ENCODE results near the gene MND1.

The MND1 gene

DNA sequence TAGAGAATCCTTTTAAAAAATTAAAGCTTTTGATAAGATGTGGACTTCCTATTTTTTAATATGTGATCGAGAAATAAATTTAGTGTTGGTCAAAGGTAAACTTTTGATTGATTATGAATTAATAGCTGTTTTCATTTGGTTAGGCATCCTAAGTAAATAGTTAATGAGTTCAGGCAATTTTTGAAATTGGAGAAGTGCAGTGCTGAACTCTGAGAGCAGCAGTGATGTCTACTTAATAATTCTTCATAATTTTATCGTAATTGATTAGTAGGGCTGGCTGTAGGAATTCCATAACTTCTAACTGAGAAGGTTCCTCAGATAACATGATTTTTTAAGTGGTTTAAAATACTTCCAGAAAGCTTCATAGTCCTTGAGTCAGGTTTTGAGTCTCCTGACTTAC, 1.5 kb downstream of the MND1 start:
- no peak for DNase-seq (ENCODE audit: low read depth, low spot score)

DNA sequence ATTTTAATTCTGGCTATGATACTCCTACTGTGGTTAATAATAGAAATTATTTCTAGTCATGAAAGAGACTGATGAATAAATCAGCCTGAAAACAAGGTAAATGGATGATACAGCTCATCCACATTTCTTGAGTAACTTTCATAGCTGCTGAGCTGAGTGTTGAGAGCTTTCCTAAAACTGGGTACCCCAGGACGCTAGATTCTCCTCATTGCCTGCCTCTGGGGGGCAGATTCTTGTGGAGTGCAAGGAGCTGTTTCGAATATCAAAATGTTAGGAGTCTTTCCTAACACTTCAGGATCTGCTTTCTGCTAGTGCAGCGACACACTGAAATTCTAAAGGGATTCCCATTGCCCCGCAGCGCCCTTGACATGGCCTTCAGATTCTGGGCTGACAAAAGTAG, 2.1 kb downstream of the MND1 start:
- DNase-seq (ENCODE audit: low read depth, low spot score), result no peak

DNA sequence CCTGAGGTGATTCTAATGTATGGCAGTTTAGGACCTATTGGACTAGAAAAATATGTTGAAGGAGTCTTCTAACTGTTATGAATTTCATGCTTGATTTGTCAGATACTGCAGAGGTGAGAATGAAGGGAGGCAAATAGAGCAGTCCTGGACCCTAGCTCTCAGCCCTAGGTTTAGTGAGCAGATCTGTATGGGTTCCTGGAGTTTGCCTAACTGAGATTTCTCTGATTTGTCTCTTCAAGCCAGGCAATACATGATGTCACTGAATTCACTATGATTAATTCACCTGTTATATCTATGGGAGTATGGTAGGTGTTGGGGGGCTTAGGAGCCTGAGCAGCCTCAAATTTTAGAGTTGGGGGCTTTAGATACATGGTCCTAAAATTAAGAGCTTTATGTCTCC, 2.6 kb downstream of the MND1 start:
- no peak for DNase-seq (ENCODE audit: low read depth, low spot score)

DNA sequence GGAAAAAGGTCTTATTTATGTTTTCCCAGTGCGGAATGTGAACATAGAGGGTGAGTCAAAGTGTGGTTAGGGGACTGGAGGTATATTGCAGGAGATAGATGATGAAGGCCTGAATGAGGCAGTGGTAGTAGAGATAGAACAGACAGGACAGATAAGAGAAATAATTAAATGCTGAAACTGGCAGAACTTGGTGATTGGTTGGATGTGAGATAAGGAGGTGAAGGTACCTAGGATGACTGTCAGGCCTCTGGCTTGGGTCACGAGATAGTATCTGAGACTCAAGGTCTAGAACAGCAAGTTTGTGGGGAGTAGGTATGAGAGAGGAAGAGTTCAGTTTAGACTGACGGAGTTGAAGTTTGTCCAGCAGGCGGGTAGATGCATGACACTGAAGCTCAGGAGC, 3.5 kb downstream of the MND1 start:
- no peak for DNase-seq (ENCODE audit: low read depth, low spot score)

DNA sequence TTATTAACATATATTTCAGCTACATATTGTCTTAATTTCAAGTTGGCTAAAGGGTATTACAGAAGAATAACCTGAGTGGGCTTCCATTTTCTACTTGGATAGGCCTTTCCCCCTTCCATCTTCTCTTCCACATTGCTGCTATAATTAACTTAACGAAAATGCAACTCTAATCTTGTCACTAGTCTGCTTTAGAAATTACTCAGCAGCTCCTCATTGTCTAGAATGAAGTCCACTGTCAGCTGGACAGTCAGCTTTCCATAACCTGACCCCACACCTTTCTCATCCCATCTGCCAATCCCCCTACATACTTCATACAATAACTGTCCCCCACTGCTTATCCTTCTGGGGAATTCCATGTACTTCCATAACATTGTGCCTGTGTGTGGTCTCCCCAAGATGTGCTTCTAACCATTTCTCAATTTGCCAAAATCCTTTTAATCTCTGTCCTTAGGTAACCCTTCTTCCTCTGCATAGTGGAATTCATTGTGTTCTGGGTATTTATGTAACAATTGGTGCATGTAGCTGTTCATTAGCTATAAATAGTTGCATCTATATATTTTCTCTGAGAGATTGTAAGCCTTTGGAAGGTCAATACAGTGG, 4.8 kb downstream of the MND1 start:
- DNase-seq (ENCODE audit: low read depth, low spot score), result no peak

DNA sequence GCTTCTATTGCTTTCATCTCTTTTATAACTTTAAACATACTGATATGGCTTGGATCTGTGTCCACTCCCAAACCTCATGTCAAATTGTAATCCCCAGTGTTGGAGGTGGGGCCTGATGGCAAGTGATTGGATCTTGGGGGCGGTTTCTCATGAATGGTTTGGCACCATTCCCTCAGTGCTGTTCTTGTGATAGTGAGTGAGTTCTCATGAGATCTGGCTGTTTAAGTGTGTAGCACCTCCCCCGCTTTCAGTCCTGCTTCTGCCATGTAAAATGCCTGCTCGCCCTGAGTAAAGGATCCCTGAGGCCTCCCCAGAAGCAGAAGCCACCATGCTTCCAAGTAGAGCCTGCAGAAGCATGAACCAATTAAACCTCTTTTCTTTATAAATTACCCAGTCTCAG, 17.7 kb downstream of the MND1 start:
- no peak for DNase-seq (ENCODE audit: low read depth, low spot score)

DNA sequence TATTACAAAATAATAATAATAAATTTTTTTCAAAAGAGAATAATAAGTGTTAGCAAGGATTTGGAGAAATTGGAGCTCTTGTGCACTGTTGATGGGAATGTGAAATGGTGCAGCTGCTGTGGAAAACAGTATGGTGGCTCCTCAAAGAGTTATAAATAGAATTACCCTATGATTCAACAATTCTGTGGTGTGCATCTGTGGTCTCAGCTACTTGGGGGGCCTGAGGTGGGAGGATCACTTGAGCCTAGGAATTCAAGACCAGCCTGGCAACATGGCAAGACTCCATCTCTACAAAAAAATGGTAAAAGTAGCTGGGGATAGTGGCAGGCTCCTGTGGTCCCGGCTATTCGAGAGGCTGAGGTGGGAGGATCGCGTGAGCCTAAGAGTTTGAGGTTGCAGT, 19.6 kb downstream of the MND1 start:
- DNase-seq (ENCODE audit: low read depth, low spot score), result no peak

DNA sequence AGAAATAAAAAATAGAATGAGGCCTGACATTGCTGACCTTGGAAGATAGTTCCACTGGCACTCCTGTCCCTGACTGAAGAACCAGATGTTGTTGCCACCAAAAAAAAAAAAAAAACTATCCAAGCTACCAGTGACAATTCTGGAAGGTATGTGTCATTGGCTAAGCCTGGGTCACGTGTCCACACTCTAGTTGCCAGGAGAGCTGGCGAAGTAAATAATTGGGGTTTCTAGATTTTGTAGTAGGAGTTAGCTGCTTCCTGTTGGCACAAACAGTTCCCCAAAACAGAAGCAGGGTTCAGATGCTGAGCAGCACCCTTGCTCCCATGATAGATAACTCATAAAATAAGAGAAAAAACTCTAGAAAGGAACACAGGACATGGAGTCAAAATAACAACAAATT, 20.5 kb downstream of the MND1 start:
- no peak for DNase-seq (ENCODE audit: low read depth, low spot score)

DNA sequence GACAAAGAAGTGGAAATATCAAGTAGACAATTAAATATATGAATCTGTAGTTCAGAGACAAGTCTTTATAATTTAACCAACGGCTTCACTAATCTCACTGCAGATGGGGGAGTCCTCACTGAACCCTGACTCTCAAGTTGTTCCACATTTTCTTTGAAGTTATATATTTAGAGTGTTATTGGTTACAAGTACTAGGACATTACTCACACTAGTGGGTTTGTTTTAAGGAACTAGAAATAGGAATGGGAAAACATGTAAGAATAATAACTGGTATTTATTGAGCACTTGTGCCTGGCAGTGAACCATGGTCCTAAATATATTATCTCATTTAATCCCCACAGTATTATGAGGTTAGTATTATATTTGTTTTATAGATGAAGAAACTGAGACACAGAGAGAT, 22.0 kb downstream of the MND1 start:
- no peak for DNase-seq (ENCODE audit: low read depth, low spot score)

DNA sequence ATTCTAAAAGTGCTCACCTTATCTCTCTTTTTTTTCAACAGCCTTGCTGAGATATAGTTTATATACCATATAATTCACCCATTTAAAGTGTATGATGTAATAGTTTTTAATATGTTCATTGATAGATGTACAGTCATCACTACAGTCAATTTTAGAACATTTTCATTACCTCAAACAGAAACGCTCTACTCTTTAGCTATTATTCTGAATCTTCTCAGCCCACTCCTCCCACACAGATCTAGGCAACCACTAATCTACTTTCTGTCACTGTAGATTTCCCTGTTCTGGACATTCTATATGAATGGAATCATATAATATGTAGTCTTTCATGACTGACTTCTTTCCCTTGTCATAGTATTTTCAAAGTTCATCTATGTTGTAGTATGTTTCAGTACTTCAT, 22.6 kb downstream of the MND1 start:
- no peak for DNase-seq (ENCODE audit: low read depth, low spot score)

DNA sequence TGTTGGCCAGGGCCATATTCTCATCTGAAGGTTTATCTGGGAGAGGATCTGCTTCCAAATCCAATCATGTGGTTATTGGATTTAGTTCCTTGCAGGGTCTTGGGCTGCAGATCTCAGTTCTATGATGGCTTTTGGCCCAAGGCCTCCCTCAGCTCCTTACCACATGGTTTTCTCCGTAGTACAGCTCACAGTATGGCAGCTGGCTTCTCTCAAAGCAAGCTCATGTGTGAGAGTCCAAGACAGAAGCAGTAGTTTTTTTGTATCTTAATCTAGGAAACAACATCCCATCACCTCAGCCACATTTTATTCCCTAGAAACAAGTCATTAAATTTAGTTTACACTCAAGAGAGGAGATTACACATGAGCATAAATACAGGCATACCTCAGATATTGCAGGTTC, 24.5 kb downstream of the MND1 start:
- DNase-seq (ENCODE audit: low read depth, low spot score), result no peak

DNA sequence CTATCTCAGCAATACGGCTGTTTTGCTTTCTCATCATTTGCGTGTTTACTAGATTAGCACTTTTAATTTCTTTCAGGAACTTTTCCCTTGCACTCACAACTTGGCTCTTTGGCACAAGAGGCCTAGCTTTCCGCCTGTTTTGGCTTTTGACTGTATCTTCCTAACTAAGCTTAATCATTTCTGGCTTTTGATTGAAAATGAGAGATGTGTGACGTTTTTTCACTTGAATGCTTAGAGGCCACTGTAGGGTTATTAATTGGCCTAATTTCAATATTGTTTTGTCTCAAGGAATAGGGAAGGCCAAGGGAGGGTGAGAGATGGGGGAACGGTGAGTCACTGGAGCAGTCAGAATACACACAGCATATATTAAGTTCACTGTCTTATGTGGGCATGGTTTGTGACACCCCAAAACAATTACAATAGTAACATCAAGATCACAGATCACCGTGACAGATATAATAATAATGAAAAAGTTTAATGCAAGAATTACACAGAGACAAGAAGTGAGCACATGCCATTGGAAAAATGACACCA, 27.3 kb downstream of the MND1 start:
- no peak for DNase-seq (ENCODE audit: low read depth, low spot score)

DNA sequence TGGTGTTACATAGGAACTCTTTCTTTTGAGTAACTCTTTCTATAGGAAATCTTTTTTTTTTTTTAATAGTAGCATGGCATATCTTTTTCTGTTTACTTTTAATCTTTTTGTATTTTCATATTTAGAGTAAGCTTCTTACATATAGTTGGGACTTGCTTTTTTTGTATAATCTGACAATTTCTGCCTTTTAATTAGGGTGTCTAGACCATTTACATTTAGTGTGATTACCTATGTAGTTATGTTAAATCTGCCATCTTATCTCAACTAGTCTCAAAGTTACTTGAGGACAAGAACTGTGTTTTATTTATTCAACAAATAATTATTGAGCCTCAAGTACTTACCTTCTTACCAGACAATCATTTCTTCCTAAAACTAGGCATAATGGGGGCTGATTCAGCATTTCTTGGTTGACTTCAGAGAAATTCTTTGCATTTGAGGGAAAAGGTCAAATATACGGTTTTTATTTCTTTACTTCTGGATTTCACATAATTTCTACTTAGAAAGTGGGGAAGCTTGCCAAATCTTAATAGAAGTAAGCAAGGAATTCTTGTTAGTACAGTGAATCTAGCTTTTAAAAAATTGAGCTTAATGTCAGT, 28.6 kb downstream of the MND1 start:
- DNase-seq (ENCODE audit: low read depth, low spot score), result no peak

DNA sequence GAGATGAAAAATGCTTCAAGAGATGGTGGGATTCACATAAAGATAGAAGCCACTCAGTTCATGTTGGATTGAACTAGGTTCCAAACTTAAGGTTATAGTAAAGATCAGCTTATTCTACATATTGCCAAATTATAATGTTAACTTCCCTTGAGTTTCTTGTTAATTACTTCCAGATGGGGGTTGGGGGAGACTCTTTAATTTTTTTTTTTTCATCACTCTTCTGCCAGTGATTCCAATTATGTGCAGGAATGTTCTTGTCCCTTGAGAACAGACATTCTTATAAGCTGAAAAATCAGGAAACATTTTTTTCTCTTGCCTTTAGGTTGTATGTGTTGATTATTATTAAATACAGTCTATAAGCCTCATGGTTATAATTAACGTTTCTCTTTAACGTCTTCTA, 30.0 kb downstream of the MND1 start:
- no peak for DNase-seq (ENCODE audit: low read depth, low spot score)

DNA sequence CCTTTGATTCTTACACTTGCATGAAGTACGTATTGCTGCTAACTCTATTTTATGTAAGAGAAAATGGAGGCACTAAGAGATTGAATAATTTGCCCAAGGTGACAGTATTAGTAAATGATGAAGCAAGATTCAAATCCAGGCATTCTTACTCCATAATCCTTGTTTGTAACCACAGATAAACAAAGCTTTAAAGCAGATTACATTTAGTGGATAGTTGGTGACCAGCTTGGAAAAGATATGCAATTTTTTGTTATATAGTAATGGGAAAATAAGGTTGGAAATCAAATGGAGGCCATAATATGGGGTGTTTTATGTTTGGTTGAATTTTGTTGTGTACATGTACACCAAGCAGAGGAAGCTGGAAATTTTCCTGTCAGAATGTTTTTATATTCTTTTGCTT, 30.8 kb downstream of the MND1 start:
- no peak for DNase-seq (ENCODE audit: low read depth, low spot score)

DNA sequence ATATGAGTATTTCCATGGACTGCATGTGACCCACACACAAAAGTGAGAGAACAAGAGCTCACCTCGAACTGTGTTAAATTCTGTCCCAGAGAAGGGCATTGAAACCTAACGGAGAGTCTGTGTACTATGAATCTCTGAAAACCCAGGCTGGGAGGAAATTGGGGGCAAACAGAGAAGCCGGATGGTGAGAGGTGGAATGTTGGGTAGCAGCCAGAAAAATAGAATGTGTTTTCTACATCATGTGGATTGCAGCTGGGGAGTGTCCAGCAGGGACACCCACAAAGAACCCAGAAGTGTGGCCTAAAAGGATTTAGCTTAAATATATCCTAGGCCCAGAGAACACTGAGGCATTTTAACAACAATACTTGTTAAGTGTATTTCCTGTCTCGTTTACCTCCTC, 38.6 kb downstream of the MND1 start:
- no peak for DNase-seq (ENCODE audit: low read depth, low spot score)

DNA sequence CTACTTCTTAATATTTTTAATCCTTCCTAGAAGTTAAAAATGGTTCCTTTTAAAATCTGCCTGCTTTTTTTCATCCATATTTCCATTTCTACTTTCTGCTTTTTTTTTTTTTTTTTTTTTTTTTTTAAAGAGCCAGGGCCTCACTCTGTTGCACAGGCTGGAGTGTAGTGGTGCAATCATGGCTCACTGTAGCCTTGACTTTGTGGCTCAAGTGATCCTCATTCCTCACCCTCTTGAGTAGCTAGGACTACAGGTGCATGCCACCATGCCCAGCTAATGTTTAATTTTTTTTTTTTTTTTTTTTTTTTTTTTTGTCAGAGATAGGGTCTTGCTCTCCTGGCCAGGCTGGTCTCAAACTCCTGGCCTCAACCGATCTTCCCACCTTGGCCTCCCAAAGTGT, 39.7 kb downstream of the MND1 start:
- DNase-seq (ENCODE audit: low read depth, low spot score), result no peak

DNA sequence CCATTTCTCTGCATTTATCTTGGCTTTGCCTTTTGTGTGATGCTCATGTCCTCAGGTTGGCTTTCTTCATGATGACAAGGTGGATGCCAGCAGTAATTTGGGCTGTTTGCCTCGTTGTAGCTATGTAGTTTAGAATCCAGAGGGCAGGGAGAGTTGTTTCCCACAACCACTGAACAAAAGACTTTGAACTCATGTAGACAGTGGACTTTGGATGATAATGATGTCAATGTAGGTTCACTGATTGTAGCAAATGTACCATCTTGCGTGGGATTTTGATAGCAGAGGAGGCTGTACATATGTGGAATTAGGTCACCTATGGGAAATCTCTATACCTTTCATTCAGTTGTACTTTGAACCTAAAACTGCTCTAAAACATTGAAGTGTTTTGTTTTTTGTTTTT, 41.3 kb downstream of the MND1 start:
- DNase-seq (ENCODE audit: low read depth, low spot score), result no peak

DNA sequence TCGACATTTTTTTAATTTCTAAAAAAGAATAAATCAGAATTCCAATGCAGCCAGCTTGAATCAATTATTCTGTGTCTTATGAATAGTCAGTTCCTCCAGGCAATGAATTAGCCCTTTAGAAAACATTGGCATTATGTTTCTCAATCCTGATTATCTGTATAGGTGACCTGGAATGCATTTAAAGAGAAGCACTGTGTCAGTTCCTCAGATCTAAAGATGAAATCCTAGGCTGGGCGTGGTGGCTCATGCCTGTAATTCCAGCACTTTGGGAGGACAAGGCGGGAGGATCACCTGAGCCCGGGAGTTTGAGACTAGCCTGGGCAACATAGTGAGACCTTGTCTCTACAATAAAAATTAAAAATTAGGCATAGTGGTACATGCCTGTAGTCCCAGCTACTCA, 43.5 kb downstream of the MND1 start:
- no peak for DNase-seq (ENCODE audit: low read depth, low spot score)

DNA sequence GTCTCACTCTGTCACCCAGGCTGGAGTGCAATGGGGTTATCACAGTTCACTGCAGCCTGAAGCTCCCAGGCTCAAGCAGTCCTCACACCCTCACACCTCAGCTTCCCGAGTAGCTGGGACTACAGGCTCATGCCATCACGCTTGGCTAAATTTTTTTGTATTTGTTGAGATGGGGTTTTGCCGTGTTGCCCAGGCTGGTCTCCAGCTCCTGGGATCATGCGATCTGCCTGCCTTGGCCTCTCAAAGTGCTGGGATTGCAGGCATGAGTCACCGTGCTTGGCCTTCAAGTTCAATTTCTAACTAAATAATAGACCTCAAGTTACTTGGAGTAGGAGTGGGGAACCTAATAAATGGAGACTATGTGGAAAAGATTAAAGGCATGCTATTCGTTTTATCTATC, 48.9 kb downstream of the MND1 start:
- no peak for DNase-seq (ENCODE audit: low read depth, low spot score)

DNA sequence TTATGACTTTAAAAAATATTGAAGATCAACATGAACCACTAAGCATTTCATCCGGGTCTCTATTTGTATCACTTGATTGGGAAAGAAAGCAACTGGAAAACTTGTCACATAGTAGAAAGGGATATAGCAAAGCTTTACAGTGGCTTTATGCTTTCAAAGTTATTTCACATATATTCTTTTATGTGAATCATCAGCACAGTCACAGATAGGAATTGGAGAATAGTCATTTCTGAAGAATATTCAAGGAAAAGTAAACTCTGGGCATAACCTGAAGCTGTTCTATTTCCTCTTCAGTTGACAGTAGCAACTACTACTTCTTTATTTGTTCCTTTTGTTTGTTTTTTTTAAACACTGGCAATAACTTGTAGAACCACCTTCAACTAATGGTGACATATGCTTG, 50.5 kb downstream of the MND1 start:
- DNase-seq (ENCODE audit: low read depth, low spot score), result no peak

DNA sequence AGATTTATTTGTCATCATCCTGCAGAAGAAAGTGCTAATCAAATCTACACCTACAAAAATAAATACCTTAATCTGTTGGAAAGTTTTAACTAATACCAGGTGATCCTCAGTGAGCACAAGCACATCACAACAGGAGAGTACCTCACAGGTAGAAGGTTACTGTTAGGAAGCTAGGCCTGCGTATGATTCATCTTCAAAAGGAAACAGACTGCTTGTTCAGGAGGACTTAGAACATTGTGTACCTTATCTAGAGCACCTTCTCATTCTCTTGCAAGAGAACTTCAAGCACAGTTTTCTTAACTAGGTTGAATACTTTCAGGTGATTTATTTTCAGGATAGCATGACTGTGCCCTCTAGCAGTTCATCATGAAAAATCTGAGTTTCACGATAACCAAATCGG, 54.2 kb downstream of the MND1 start:
- DNase-seq (ENCODE audit: low read depth, low spot score), result no peak

DNA sequence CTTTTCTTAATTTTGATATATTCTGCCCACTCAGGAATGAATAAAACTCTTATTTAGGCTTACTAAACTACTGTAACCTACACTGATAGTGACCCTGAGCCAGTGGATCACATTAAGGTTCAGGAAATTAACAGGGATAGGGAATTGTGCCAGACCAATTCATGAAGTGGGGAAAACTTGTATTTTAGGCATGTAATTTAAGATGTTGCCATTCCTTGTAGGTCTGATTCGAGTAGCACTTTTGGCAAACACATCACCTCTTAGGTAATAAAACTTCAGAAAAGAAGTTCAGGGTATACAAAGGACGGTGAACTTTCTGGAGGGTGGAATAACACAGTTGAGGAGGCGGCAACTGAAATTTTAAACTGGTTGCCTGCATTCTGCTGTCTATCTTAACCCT, 54.9 kb downstream of the MND1 start:
- DNase-seq (ENCODE audit: low read depth, low spot score), result no peak

DNA sequence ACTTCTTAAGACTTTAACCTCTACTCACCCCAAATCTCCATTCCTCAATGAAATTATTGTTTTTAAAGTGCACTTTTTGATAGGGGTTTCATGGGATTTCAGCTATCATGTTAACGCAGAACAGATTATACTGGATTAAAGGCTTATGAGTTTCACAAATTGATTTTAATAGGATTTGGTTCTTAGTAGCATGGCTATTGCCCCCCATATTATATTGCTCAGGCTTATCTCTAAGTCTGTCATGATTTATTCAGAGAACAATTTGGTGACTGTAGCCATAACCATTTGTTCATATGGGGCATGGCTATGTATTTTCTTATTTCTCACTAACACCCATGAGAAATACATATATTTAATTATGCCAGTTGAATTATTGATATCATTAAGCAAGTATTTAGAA, 57.0 kb downstream of the MND1 start:
- DNase-seq (ENCODE audit: low read depth, low spot score), result no peak
